ENCODE results near the gene TDRD15.
"Not testable (repeated sequence)": the region's sequence is repeated elsewhere in the genome, so short reads cannot be mapped to it uniquely, and the experiment has no call there.

- TF ChIP-seq CTCF (IDR thresholded peaks at IDR 0.05; ENCODE audit: poor library complexity); EZH2 (IDR thresholded peaks at IDR 0.05; ENCODE audit: borderline replicate concordance); EZH2phosphoT487 (IDR thresholded peaks at IDR 0.05; ENCODE audit: low read depth, severe bottlenecking, unreplicated experiment): not testable (repeated sequence)
These were observed 22.1 kb upstream of the TDRD15 start for GRCh38 chr2:21101514-21102155.
